ENCODE measurements around the gene SLCO2B1.

DNA sequence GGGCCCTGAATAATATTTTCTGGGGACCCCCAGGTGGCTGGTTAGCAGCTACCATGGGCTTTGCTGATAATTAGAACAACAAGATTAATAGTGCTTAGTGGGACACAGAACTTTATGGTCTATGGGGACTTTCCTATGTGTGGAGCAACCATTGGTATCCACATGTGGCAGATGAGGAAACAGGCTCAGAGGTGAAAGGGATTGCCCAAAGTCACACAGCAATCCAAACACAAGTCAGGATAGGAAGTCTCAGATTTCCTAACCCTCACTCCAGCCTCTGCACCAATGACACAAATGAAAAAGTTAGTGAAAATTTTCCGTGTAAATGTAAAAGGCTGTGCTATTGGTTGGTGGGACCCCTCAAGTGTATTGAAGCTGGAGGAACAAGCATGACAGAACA, 15.3 kb upstream of the SLCO2B1 start:
- TF ChIP-seq, protein P1, sequence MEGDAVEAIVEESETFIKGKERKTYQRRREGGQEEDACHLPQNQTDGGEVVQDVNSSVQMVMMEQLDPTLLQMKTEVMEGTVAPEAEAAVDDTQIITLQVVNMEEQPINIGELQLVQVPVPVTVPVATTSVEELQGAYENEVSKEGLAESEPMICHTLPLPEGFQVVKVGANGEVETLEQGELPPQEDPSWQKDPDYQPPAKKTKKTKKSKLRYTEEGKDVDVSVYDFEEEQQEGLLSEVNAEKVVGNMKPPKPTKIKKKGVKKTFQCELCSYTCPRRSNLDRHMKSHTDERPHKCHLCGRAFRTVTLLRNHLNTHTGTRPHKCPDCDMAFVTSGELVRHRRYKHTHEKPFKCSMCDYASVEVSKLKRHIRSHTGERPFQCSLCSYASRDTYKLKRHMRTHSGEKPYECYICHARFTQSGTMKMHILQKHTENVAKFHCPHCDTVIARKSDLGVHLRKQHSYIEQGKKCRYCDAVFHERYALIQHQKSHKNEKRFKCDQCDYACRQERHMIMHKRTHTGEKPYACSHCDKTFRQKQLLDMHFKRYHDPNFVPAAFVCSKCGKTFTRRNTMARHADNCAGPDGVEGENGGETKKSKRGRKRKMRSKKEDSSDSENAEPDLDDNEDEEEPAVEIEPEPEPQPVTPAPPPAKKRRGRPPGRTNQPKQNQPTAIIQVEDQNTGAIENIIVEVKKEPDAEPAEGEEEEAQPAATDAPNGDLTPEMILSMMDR (IDR thresholded peaks at IDR 0.05), result no peak
- no peak for TF ChIP-seq POLR2A (IDR thresholded peaks at IDR 0.05)

Data from right lobe of liver (tissue), 4 donors.